Heart left ventricle (tissue), 13 donors: ENCODE measurements around the gene DHX35.

ENCODE experiments used
- CTCF ChIP-seq, 12 donors: fragments of 200-600 bp; sonication (generic) in 4 of 12; IDR thresholded peaks; one replicate each; pipeline versions ENCODE4 v1.5.0 to v1.8.0; 2018 to 2022; ENCODE audit warnings: antibody characterized with exemption in 12 of 12, mild to moderate bottlenecking in 5 of 12
- POLR2A ChIP-seq, 2 donors: fragments of 450-650 bp; IDR thresholded peaks; one replicate each; pipeline ENCODE4 v1.6.1; 2017; ENCODE audit warnings: antibody characterized with exemption in 2 of 2, mild to moderate bottlenecking in 2 of 2, moderate library complexity in 2 of 2
- donor health status: ischemic (EF 13 %, LVEDD 7.1; RV severe dilation, severe dysfunction).
- donor health status: DM: no; HTN: yes; CAD: no.
- donor health status: DM: no; HTN: no; CAD: no.
- donor health status: ischemic (EF 25% LVEDD 6.9; RV normal size, moderate dysfunction).
- donor health status: ischemic (EF 25% LVEDD 5.7; RV mildly dilated, moderate dysfunction).
- donor health status: ischemic (EF 35%, LVEDD 5.7; RV mildly dilated, moderate dysfunction).
- donor health status: nonischemic (EF 11% LVEDD 7.7; RV severe dilation, severe dysfunction).
- donor health status: DM: yes; HTN: yes; CAD: no.
- donor health status: PGD.
- donor health status: ischemic (EF 29% LVEDD 5.4; RV normal size, mild dysfunction).
- donor health status: nonischemic (EF 23%, LVEDD 6.1; RV moderate dilation, normal function).

DNA sequence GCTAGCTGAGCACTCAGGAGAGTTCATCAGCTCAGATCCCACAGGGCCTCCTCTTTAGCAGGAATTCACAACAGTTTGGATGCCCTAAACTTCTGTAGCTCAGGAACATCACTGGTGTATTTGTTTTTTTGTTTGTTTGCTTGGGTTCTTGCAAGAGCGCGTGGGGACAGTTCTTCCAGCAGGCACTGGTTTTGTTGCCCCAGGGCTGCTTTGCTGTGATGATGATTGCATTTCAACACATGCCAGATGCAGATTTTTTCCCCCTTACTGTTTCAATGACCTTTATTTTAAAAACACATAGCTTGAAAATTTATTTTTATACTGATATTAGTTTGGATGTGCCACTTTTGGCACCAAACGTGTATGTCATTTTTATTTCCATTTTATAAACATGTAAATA lies 77.1 kb downstream of the DHX35 start:
- TF ChIP-seq CTCF (IDR thresholded peaks at IDR 0.05): no peak
- TF ChIP-seq POLR2A (IDR thresholded peaks at IDR 0.05): no peak
